ENCODE measurements around the gene EFCAB8.

The EFCAB8 gene

GRCh38 chr20:32858701-32859372 is at the start of gene EFCAB8:
EFCAB8 (plus strand) TSS chr20:32858923; CDS start chr20:32863793, 4,870 bp downstream.
- no peaks in the 10 kb centered on the region for H3K9me3 ChIP-seq (ENCODE audit: control insufficient read depth in 1 of 2, low read length in 2 of 2)
- no peak within 1 kb of the TSS for H3K4me3 ChIP-seq (ENCODE audit: low read depth in 1 of 2, low read length in 2 of 2)
- H3K36me3 ChIP-seq (ENCODE audit: control insufficient read depth in 1 of 2, insufficient read depth in 2 of 2, low read length in 2 of 2), result peaks cover 4 to 22% of the 10 kb centered on the region in 2 donors
- H3K27me3 ChIP-seq (ENCODE audit: low read depth, low read length), result no peaks in the 10 kb centered on the region
- H3K4me1 ChIP-seq (ENCODE audit: control insufficient read depth in 1 of 2, insufficient read depth in 2 of 2, low read length in 2 of 2), result no peaks in the 10 kb centered on the region
- no peak within 1 kb of the TSS for H3K27ac ChIP-seq (ENCODE audit: low read length)

DNA sequence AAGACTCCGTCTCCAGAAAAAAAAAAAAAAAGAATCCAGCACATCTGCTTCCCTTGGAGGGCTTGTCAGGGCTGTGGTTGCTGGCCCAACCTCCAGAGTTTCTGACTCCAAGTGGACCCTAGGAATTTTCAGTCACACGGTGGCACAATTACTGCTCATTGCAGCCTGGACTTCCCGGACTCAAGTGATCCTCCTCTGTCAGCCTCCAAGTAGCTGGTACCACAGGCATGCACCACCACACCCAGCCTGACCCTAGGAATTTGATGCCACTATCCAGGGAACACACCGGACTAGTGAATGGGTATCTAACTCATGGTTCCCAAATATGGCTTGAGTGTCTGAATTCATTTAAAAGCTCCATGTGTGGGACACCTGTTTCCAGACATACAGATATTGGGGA is 48.8 kb upstream of the EFCAB8 start:
- Histone ChIP-seq H3K27me3 (ENCODE audit: low read depth, low read length) (no peaks in the 10 kb centered on the region), H3K4me3 (ENCODE audit: low read depth in 1 of 2, low read length in 2 of 2) (no peak overlapping the region), H3K9me3 (ENCODE audit: control insufficient read depth in 1 of 2, low read length in 2 of 2) (no peaks in the 10 kb centered on the region), H3K36me3 (ENCODE audit: control insufficient read depth in 1 of 2, insufficient read depth in 2 of 2, low read length in 2 of 2) (no peaks in the 10 kb centered on the region), H3K4me1 (ENCODE audit: control insufficient read depth in 1 of 2, insufficient read depth in 2 of 2, low read length in 2 of 2) (no peaks in the 10 kb centered on the region), H3K27ac (ENCODE audit: low read length) (no peak overlapping the region)

- Histone ChIP-seq H3K36me3 (ENCODE audit: control insufficient read depth in 1 of 2, insufficient read depth in 2 of 2, low read length in 2 of 2) (no peaks in the 10 kb centered on the region), H3K4me1 (ENCODE audit: control insufficient read depth in 1 of 2, insufficient read depth in 2 of 2, low read length in 2 of 2) (no peaks in the 10 kb centered on the region), H3K27me3 (ENCODE audit: low read depth, low read length) (no peaks in the 10 kb centered on the region), H3K4me3 (ENCODE audit: low read depth in 1 of 2, low read length in 2 of 2) (no peak overlapping the region), H3K9me3 (ENCODE audit: control insufficient read depth in 1 of 2, low read length in 2 of 2) (no peaks in the 10 kb centered on the region), H3K27ac (ENCODE audit: low read length) (no peak overlapping the region)
These were observed 47.8 kb upstream of the EFCAB8 start for GRCh38 chr20:32810941-32811340.

DNA sequence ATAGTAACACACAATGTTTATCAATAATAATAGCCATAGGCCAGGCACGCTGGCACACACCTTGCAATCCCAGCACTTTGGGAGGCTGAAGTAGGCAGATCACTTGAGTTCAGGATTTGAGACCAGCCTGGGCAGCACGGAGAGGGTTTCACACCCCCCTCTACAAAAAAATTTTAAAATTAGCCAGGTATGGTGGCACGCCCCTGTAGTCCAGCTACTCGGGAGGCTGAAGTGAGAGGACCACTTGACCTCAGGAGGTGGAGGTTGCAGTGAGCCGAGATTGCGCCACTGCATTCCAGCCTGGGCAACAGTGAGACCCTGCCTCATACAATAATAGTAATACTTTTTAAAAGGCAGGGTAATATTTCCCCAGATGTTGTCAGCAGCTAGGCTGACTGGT is 46.8 kb upstream of the EFCAB8 start:
- Histone ChIP-seq H3K4me1 (ENCODE audit: control insufficient read depth in 1 of 2, insufficient read depth in 2 of 2, low read length in 2 of 2) (no peaks in the 10 kb centered on the region), H3K9me3 (ENCODE audit: control insufficient read depth in 1 of 2, low read length in 2 of 2) (no peaks in the 10 kb centered on the region), H3K4me3 (ENCODE audit: low read depth in 1 of 2, low read length in 2 of 2) (no peak overlapping the region)

DNA sequence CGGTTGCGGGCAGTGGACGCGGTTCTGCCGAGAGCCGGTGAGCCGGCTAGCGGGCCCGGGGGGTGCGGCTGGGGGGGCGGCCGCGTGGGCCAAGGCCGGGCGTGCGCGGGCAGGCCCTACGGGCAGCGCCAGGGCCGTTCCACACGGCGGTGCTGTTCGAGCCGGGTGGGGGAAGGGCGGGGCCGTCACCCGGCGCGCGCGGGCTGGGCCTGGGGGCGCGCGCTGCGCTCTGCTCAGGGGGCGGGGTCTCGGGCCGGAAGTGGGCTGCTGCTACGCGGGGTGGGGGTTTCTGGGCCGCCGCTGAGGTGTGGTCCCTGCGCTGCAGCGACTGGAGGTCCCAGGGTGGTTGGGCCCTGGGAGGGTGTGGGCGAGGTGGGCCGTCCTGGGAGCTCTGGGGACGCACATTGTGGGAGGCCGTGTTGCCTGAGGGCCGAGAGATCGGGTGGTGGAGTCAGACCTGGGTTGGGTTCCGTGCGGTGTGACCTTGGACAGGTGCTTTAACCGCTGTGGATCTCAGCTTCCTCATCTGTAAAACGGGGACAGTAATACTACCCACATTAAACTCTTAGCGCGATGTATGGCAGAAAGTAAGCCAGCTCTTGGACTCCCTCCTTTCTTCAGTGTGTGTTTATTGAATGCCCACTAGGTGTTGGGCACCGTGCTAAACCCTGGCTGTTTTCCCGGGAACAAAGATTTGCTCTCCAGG is 38.6 kb upstream of the EFCAB8 start:
- Histone ChIP-seq H3K4me1 (ENCODE audit: control insufficient read depth in 1 of 2, insufficient read depth in 2 of 2, low read length in 2 of 2) (peaks cover 4 to 28% of the 10 kb centered on the region in 2 donors), H3K36me3 (ENCODE audit: control insufficient read depth in 1 of 2, insufficient read depth in 2 of 2, low read length in 2 of 2) (no peaks in the 10 kb centered on the region), H3K9me3 (ENCODE audit: control insufficient read depth in 1 of 2, low read length in 2 of 2) (no peaks in the 10 kb centered on the region), H3K27ac (ENCODE audit: low read length) (peak overlapping the region; percentile 83), H3K4me3 (ENCODE audit: low read depth in 1 of 2, low read length in 2 of 2) (peak overlapping the region; percentile 77 to 87), H3K27me3 (ENCODE audit: low read depth, low read length) (no peaks in the 10 kb centered on the region)

More for the DNA sequence above, 46.8 kb upstream of the EFCAB8 start:
- no peaks in the 10 kb centered on the region for H3K27me3 ChIP-seq (ENCODE audit: low read depth, low read length)
- H3K27ac ChIP-seq (ENCODE audit: low read length), result no peak overlapping the region
- H3K36me3 ChIP-seq (ENCODE audit: control insufficient read depth in 1 of 2, insufficient read depth in 2 of 2, low read length in 2 of 2), result no peaks in the 10 kb centered on the region

- Histone ChIP-seq H3K4me3 (ENCODE audit: low read depth in 1 of 2, low read length in 2 of 2) (peak overlapping the region; percentile 77 to 87), H3K27ac (ENCODE audit: low read length) (peak overlapping the region; percentile 83), H3K36me3 (ENCODE audit: control insufficient read depth in 1 of 2, insufficient read depth in 2 of 2, low read length in 2 of 2) (peaks cover under 1 to 2% of the 10 kb centered on the region in 2 donors), H3K9me3 (ENCODE audit: control insufficient read depth in 1 of 2, low read length in 2 of 2) (no peaks in the 10 kb centered on the region), H3K4me1 (ENCODE audit: control insufficient read depth in 1 of 2, insufficient read depth in 2 of 2, low read length in 2 of 2) (peaks cover 4 to 28% of the 10 kb centered on the region in 2 donors), H3K27me3 (ENCODE audit: low read depth, low read length) (no peaks in the 10 kb centered on the region)
These were observed 37.9 kb upstream of the EFCAB8 start for GRCh38 chr20:32820698-32821377.

DNA sequence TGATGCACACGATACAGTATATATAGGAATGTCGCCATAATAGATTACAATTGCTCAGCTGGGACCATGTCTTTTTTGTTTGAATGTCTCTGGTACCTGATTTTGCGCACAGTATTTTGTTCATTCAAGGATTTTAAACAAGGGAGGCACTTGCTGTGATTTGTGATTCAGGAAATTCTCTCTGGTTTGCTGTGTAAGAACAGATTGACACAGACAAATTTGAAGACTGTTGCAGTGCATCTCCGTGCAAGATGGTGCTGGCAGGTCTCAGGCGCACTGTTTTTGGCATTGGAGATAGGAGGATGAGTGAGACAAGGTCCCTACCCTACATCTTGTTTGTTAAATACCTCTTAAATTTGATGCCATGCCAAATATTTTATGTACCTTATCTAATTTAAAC is 36.5 kb upstream of the EFCAB8 start:
- H3K36me3 ChIP-seq (ENCODE audit: control insufficient read depth in 1 of 2, insufficient read depth in 2 of 2, low read length in 2 of 2), result peaks cover 5 to 14% of the 10 kb centered on the region in 2 donors
- no peaks in the 10 kb centered on the region for H3K27me3 ChIP-seq (ENCODE audit: low read depth, low read length)
- H3K27ac ChIP-seq (ENCODE audit: low read length), result no peak overlapping the region
- H3K4me3 ChIP-seq (ENCODE audit: low read depth in 1 of 2, low read length in 2 of 2), result no peak overlapping the region
- H3K9me3 ChIP-seq (ENCODE audit: control insufficient read depth in 1 of 2, low read length in 2 of 2), result no peaks in the 10 kb centered on the region
- peaks cover 4 to 28% of the 10 kb centered on the region in 2 donors for H3K4me1 ChIP-seq (ENCODE audit: control insufficient read depth in 1 of 2, insufficient read depth in 2 of 2, low read length in 2 of 2)

DNA sequence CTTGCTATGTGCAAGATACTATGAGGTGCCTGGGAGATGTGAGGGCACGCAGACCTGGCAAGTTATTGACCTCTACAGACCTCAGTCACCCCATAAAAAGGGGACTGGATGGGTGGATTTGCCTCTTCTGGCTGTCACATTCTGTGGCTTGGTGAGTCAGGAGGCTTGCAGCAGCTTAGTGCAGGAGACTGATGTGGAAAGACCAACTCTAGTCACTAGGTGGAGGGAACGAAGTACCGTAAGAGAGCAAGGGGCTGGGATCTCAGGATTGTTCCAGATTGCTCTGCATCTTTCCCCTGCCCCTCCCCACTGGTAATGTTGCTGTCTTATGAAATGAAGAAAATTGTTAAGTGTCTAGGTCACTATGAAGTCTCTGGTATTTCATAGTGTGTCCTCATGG is 35.6 kb upstream of the EFCAB8 start:
- Histone ChIP-seq H3K9me3 (ENCODE audit: control insufficient read depth in 1 of 2, low read length in 2 of 2) (no peaks in the 10 kb centered on the region), H3K4me3 (ENCODE audit: low read depth in 1 of 2, low read length in 2 of 2) (no peak overlapping the region), H3K36me3 (ENCODE audit: control insufficient read depth in 1 of 2, insufficient read depth in 2 of 2, low read length in 2 of 2) (peaks cover 8 to 21% of the 10 kb centered on the region in 2 donors), H3K27ac (ENCODE audit: low read length) (no peak overlapping the region), H3K4me1 (ENCODE audit: control insufficient read depth in 1 of 2, insufficient read depth in 2 of 2, low read length in 2 of 2) (peaks cover 6 to 31% of the 10 kb centered on the region in 2 donors), H3K27me3 (ENCODE audit: low read depth, low read length) (no peaks in the 10 kb centered on the region)

DNA sequence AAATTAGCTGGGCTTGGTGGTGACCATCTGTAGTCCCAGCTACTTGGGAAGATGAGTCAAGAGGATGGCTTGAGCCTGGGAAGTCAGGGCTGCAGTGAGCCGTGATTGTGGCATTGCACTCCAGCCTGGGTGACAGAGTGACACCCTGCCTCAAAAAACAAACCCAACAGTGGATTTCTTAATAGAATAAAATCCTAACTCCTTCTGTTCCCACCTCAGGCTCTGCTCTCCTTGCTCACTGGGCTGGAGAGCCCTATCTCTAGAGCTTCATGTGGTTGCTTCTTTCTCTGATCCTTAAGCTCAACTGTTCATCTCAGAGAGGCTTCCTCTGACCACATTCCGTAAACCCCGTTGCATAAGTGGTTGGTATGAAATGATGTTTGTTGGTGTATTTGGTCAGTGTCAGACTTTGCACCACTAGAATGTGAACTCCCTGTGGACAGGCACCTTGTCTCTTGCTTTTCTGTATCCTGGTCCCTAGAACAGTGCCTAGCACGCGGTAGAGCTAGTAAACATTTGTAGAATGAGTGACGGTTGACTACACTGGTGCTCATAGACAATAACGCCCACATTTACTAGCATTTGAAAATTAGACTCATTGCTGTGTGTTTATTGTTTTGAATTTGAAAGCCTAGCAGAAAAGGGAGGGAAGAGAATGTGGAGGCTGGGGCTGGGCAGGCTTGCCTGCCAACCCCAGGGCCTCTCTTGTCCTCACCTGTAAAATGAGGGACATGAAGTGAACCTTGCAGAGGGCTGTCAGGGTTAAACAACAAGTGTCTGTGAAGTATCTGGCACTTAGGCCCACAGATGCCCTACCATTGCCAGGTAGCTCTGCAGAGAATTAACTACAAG is 34.8 kb upstream of the EFCAB8 start:
- H3K27me3 ChIP-seq (ENCODE audit: low read depth, low read length), result no peaks in the 10 kb centered on the region
- no peak overlapping the region for H3K4me3 ChIP-seq (ENCODE audit: low read depth in 1 of 2, low read length in 2 of 2)
- peaks cover 11 to 23% of the 10 kb centered on the region in 2 donors for H3K36me3 ChIP-seq (ENCODE audit: control insufficient read depth in 1 of 2, insufficient read depth in 2 of 2, low read length in 2 of 2)
- no peaks in the 10 kb centered on the region for H3K9me3 ChIP-seq (ENCODE audit: control insufficient read depth in 1 of 2, low read length in 2 of 2)
- no peak overlapping the region for H3K27ac ChIP-seq (ENCODE audit: low read length)
- H3K4me1 ChIP-seq (ENCODE audit: control insufficient read depth in 1 of 2, insufficient read depth in 2 of 2, low read length in 2 of 2), result peaks cover 7 to 38% of the 10 kb centered on the region in 2 donors

DNA sequence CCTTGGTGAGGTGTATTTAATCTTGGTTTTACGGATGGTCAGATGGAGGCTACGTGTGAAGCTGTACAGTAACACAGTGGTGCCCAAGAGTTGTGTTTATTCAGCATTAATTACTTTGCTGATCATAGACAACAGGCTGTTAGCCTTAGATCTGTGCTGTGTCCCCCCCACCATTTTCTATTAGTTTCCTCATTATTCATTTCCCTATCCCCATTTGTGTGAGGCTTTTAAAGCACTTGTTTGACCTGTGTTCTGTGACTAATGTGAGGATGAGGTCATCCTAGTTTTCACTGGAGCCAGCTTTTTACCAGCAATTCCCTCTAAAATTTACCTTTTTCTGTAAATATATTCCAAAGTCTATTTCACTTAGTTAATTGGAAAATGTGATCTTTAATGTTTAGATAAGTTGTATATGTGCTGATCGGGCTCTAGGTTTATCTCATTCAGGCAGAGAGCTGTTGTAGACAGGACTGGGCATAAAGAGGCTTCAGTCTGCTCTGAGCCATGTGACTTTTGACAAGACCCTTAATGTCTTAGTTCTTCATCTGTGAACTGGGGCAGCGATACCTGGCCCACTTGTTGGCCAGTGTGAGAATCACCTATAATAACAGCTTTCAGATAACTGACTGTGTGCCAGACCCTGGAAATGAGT is 30.6 kb upstream of the EFCAB8 start:
- H3K27me3 ChIP-seq (ENCODE audit: low read depth, low read length), result no peaks in the 10 kb centered on the region
- peaks cover 12 to 28% of the 10 kb centered on the region in 2 donors for H3K4me1 ChIP-seq (ENCODE audit: control insufficient read depth in 1 of 2, insufficient read depth in 2 of 2, low read length in 2 of 2)
- H3K9me3 ChIP-seq (ENCODE audit: control insufficient read depth in 1 of 2, low read length in 2 of 2), result no peaks in the 10 kb centered on the region
- H3K27ac ChIP-seq (ENCODE audit: low read length), result peak overlapping the region; percentile 33
- peaks cover 11 to 23% of the 10 kb centered on the region in 2 donors for H3K36me3 ChIP-seq (ENCODE audit: control insufficient read depth in 1 of 2, insufficient read depth in 2 of 2, low read length in 2 of 2)
- H3K4me3 ChIP-seq (ENCODE audit: low read depth in 1 of 2, low read length in 2 of 2), result no peak overlapping the region
